Stimulated activated CD8-positive, alpha-beta memory T cell treated with anti-CD3 and anti-CD28 coated beads, Interleukin-2, amount 100 ng/mL, for 1 hour (primary cell): ENCODE results near the gene DLX4.

Source experiments
- DNase-seq, 2 donors: peaks; one replicate each; pipeline ENCODE4 v3.0.0-alpha.2; 2020; ENCODE audit warnings: low read depth in 2 of 2

DLX4 gene

GRCh38 chr17:50014471-50015088 lies 45.6 kb downstream of the DLX4 start:
- no peak for DNase-seq

DNA sequence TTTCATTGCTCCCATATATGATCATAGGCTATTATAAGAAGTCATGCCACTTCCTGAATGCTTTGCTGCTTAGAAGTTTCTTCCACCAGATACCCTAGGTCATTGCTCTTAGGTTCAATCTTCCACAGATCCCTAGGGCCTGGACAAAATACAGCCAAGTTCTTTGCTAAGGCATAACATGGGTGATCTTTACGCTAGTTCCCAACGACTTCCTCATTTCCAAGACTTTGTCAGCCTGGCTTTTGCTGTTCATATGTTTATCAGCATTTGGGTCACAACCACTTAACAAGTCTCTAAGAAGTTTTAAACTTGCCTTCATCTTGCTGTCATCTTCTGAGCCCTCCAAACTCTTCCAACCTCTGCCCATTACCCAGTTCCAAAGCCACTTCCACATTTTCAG lies 46.2 kb downstream of the DLX4 start:
- DNase-seq, result no peak

DNA sequence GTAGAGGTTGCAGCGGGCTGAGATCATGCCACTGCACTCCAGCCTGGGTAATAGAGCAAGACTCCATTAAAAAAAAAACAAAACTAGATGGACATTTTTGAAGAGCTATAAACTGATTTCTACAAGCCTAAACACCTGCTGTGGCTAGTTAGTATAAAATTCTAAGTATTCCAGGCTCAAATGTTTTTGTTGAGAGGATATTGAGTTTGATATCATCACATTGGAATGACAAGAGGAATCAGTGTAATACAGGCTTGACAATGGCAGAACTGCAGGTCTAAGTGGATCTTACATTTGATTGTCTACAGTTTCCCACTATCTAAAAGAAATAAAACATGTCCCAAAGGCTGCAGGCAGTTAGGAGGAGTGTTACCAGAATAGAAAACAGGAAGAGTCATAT lies 49.9 kb downstream of the DLX4 start:
- DNase-seq, result no peak

DNA sequence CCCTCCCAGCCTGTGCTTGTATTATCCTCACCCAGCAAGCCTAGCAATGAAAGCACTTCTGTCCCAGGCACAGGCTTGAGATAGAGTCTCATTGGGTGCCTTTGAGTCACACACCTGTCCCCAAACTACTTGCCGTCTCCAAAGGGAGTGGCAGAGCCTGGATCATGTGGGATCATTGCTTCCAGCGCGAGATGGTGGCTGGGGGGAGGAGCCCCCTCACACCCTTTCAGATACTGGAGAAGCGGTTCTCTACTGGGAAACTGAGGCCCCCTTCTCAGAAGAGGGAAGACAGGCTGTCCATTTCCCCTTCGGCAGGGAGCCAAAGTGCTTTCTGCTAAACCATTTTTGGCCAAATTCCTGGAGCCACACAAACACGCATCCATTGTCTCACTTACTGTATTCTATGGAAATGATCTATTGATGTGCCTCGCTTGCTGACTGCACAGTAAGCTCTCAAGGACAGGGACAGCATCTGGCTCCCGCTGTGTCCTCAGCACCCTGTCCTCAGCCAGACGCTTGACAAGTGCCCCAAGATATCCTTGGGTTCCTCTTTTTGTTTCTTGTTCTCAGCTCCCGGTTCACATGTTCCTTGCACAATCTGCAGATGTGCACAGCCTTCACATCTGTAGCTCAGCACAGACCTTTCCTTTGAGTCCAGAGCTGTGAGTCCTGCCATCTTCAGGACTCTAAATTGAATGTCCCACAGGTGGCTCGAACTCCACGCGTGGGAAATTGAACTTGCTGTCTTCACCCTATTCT lies 52.0 kb downstream of the DLX4 start:
- DNase-seq, result no peak

DNA sequence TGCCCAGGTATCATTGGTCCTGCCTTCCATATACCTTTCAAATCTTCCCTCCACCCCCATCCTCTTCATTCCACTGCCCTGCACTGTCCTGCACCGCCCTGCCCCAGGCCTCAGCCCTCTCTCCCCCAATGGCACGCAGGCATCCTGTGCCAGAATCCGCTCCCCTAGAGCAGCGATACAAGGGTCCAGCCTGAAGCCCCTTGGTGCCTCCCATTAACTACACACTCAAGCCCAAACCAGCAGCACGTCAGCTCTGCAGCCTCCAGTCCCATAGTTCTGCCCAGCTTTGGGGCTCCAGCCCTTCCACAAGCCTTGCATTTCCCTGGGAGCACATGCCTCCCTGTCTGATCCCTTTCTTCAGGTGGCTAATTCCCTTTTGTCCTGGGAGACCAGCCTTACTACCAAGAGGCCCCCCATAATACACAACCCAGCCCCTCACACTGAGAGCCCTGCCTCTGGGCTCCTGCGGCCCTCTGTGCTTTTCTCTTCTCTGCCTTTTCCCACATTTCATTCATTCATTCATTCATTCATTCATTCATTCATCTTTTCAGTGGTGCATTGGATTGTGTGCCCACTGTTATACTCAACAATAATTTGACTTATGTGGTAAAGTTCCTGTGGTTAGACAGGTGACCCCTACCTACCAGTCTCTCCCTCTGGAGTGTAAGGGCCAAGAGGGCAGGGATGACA lies 52.8 kb downstream of the DLX4 start:
- no peak for DNase-seq

DNA sequence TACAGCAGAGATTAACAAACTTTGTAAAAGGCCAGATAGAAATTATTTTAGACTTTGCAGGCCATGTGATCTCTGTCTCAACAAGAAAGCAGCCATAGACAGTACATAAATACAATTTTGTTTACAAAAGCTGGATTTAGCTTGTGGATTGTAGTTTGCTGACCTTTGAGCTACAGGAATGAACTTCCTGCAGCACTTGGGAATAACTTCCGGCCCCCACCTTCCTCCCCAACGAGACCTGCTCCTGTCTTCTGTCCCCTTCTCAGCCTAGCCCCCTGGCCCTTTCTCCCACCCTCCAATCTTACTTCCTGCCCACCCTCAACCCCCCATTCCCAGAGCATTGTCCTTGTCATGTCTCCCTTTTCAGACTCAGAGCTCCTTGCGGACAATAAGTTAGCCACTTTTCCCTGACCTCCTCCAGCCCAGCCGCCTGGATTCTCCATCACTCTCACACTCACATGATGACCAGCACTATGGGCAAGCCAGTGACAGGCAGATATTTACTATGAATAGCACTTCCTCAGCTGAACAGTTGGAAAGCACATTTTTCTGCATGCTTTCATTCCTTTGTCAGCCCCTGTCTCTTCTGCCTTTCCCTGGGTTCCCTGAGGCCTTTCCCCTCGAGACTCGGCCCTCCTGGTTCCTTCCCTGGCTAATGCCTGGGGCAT lies 53.6 kb downstream of the DLX4 start:
- no peak for DNase-seq

DNA sequence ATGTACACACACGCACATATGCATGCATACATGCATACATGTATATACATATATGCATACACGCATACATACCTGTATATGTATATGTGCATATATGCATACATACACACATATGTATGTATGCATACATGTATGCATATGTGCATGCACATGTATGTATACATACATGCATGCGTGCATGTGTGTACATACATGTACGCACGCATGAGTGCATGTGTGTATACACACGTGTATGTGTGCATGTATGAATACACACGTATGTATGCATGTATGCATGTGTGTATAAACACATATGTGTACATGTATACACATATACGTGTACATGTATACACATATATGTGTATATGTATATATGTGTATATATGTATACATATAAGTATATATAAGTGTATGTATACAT lies 54.5 kb downstream of the DLX4 start:
- no peak for DNase-seq
